Activated CD4-positive, CD25-positive, alpha-beta regulatory T cell treated with anti-CD3 and anti-CD28 coated beads, Interleukin-2, amount 50 U/mL, for 72 hours (primary cell): ENCODE data around the gene E2F4.

Experiments used
- DNase-seq: peaks from one replicate; pipeline ENCODE4 v3.0.0; 2021

The E2F4 gene

GRCh38 chr16:67191995-67192681 lies at the start of gene E2F4:
Gene E2F4, plus strand, starts transcription at chr16:67192155. Its CDS starts 73 bp downstream, at chr16:67192228.
- peak; percentile 88 for DNase-seq

GRCh38 chr16:67142342-67142741 lies 49.6 kb upstream of the E2F4 start:
- DNase-seq: no peak

- no peak for DNase-seq
These were observed 47.0 kb upstream of the E2F4 start for GRCh38 chr16:67144943-67145342.

- no peak for DNase-seq
These were observed 46.2 kb upstream of the E2F4 start for GRCh38 chr16:67145746-67146145.

GRCh38 chr16:67146523-67147357 lies 45.2 kb upstream of the E2F4 start:
- no peak for DNase-seq

GRCh38 chr16:67147437-67148140 lies 44.4 kb upstream of the E2F4 start:
- DNase-seq: no peak

GRCh38 chr16:67148221-67148620 lies 43.7 kb upstream of the E2F4 start:
- no peak for DNase-seq

- no peak for DNase-seq
These were observed 43.2 kb upstream of the E2F4 start for GRCh38 chr16:67148656-67149275.

- DNase-seq: no peak
These were observed 42.5 kb upstream of the E2F4 start for GRCh38 chr16:67149276-67150046.

- DNase-seq: peak; percentile 43
These were observed 41.7 kb upstream of the E2F4 start for GRCh38 chr16:67150047-67150832.

- no peak for DNase-seq
These were observed 41.0 kb upstream of the E2F4 start, which contains the start of gene B3GNT9 for GRCh38 chr16:67150833-67151396. Gene B3GNT9, minus strand, starts transcription at chr16:67150998. Its CDS starts 513 bp downstream, at chr16:67150485.

- no peak for DNase-seq
These were observed 40.4 kb upstream of the E2F4 start for GRCh38 chr16:67151431-67152097.

GRCh38 chr16:67154578-67155294 lies 37.2 kb upstream of the E2F4 start:
- no peak for DNase-seq

- DNase-seq: peak; percentile 88
These were observed 36.4 kb upstream of the E2F4 start for GRCh38 chr16:67155295-67156142.

- no peak for DNase-seq
These were observed 35.7 kb upstream of the E2F4 start for GRCh38 chr16:67156143-67156844.

- no peak for DNase-seq
These were observed 34.7 kb upstream of the E2F4 start for GRCh38 chr16:67157106-67157748.

GRCh38 chr16:67157892-67158635 lies 33.9 kb upstream of the E2F4 start:
- no peak for DNase-seq
